IMR-90 (cell line): Measurements from ENCODE around the gene MICAL2. TPM values are rescaled to one million over a fixed set of nuclear protein-coding genes. Genes with fewer than 3 reads are reported as not detected.

Experiments used
- ATAC-seq: fragments of 200-7000 bp; cut with Tn5 transposase; 2 replicates; pipeline ENCODE4 v1.9.1; 2020; ENCODE audit warnings: low read depth, mild to moderate bottlenecking, moderate library complexity
- BruUV-seq: library from RNA; stranded (reverse); fragments of 400-500 nt; replicated peaks from 2 replicates; lab custom pipeline; 2021; lab: Mats Ljungman, UMichigan
- CTCF ChIA-PET: fragments of 300-600 bp; formaldehyde crosslinking; extraction: SDS; loops from one replicate; lab custom pipeline; 2021; ENCODE audit warnings: antibody characterized with exemption; lab: Yijun Ruan, JAX
- POLR2A ChIA-PET: fragments of 300-600 bp; sonication (Branson Sonifier 250); formaldehyde crosslinking; loops from one replicate; lab custom pipeline; 2022; ENCODE audit warnings: antibody characterized with exemption; ENCODE audit not compliant: unreplicated experiment; lab: Charles Lee
- DNase-seq: peaks from one replicate; pipeline ENCODE4 v3.0.0; 2013
- H2AFZ ChIP-seq: replicated peaks from 2 replicates; pipeline ENCODE3; 2013; ENCODE audit warnings: low read length, mild to moderate bottlenecking; ENCODE audit not compliant: poor library complexity
- H2AK5ac ChIP-seq: 2 replicates; pipeline ENCODE4 v1.6.1; 2013; ENCODE audit warnings: low read depth, low read length, inconsistent platforms
- H2AK9ac ChIP-seq: replicated peaks from 2 replicates; pipeline ENCODE3; 2013; ENCODE audit warnings: mild to moderate bottlenecking, low read depth, low read length, moderate library complexity; ENCODE audit not compliant: poor library complexity
- H2BK120ac ChIP-seq: 2 replicates; pipeline ENCODE4 v1.6.1; 2013; ENCODE audit warnings: low read depth, low read length, inconsistent platforms
- H2BK15ac ChIP-seq: 3 replicates; pipeline ENCODE4 v1.6.1; 2013; ENCODE audit warnings: low read depth, low read length, inconsistent platforms
- H2BK20ac ChIP-seq: 2 replicates; pipeline ENCODE4 v1.6.1; 2013; ENCODE audit warnings: low read depth, mild to moderate bottlenecking, inconsistent platforms, low read length, moderate library complexity
- H2BK5ac ChIP-seq: 2 replicates; pipeline ENCODE4 v1.6.1; 2013; ENCODE audit warnings: mild to moderate bottlenecking, low read depth, low read length, inconsistent platforms; ENCODE audit not compliant: poor library complexity, severe bottlenecking
- H3K14ac ChIP-seq: replicated peaks from 2 replicates; pipeline ENCODE4 v1.6.1; 2013; ENCODE audit warnings: low read depth, low read length, inconsistent platforms
- H3K18ac ChIP-seq: 2 replicates; pipeline ENCODE4 v1.6.1; 2013; ENCODE audit warnings: low read depth, low read length, control low read depth
- H3K23ac ChIP-seq: 2 replicates; pipeline ENCODE4 v1.6.1; 2013; ENCODE audit warnings: low read depth, low read length, inconsistent platforms
- H3K27ac ChIP-seq: 2 replicates; pipeline ENCODE4 v1.5.1; 2013; ENCODE audit warnings: mild to moderate bottlenecking, control low read depth, low read length; ENCODE audit not compliant: insufficient read depth
- H3K27me3 ChIP-seq: 2 replicates; pipeline ENCODE4 v1.6.1; 2013; ENCODE audit warnings: low read length; ENCODE audit not compliant: control insufficient read depth, insufficient read depth
- H3K36me3 ChIP-seq: 2 replicates; pipeline ENCODE4 v1.6.1; 2013; ENCODE audit warnings: low read length, mixed read lengths; ENCODE audit not compliant: control insufficient read depth, insufficient read depth
- H3K4ac ChIP-seq: 2 replicates; pipeline ENCODE4 v1.6.1; 2013; ENCODE audit warnings: low read depth, low read length, inconsistent platforms
- H3K4me1 ChIP-seq: 2 replicates; pipeline ENCODE4 v1.6.1; 2013; ENCODE audit warnings: low read length, mixed read lengths; ENCODE audit not compliant: control insufficient read depth, insufficient read depth
- H3K4me2 ChIP-seq: 2 replicates; pipeline ENCODE4 v1.6.1; 2013; ENCODE audit warnings: low read depth, mild to moderate bottlenecking, control low read depth, low read length, moderate library complexity
- H3K4me3 ChIP-seq: 2 replicates; pipeline ENCODE4 v1.5.1; 2013; ENCODE audit warnings: low read depth, mild to moderate bottlenecking, control low read depth, low read length, moderate library complexity; ENCODE audit not compliant: insufficient read depth
- H3K56ac ChIP-seq: 2 replicates; pipeline ENCODE4 v1.6.1; 2013; ENCODE audit warnings: low read length, inconsistent platforms; ENCODE audit not compliant: insufficient read depth; ENCODE audit errors: extremely low read depth
- H3K79me1 ChIP-seq, 2 experiments: 2 replicates each; pipeline ENCODE4 v1.6.1; 2013; ENCODE audit warnings: low read length in 2 of 2, inconsistent platforms in 1 of 2, low read depth in 1 of 2
- H3K9ac ChIP-seq: 2 replicates; pipeline ENCODE4 v1.6.1; 2013; ENCODE audit warnings: low read depth, low read length, control low read depth
- H3K9me1 ChIP-seq: 2 replicates; pipeline ENCODE4 v1.6.1; 2013; ENCODE audit warnings: low read length, inconsistent platforms; ENCODE audit not compliant: insufficient read depth
- H3K9me3 ChIP-seq: 2 replicates; pipeline ENCODE4 v1.6.1; 2013; ENCODE audit warnings: low read length; ENCODE audit not compliant: control insufficient read depth, insufficient read depth
- H4K20me1 ChIP-seq: 2 replicates; pipeline ENCODE4 v1.6.1; 2013; ENCODE audit warnings: low read length, inconsistent platforms; ENCODE audit not compliant: insufficient read depth
- H4K5ac ChIP-seq: 2 replicates; pipeline ENCODE4 v1.6.1; 2013; ENCODE audit warnings: mild to moderate bottlenecking, low read depth, low read length, control low read depth
- H4K8ac ChIP-seq, 2 experiments: 2 replicates each; pipeline ENCODE4 v1.6.1; 2013; ENCODE audit warnings: low read depth in 2 of 2, low read length in 2 of 2, control low read depth in 1 of 2, inconsistent platforms in 1 of 2
- H4K91ac ChIP-seq: 2 replicates; pipeline ENCODE4 v1.6.1; 2013; ENCODE audit warnings: low read depth, low read length, inconsistent platforms; ENCODE audit not compliant: insufficient read depth
- CEBPB ChIP-seq: IDR thresholded peaks from 2 replicates; pipeline ENCODE4 v1.6.1; 2012; ENCODE audit warnings: low read depth, low read length, improper control_type of control experiment
- FOS ChIP-seq: fragments of 150-350 bp; IDR thresholded peaks from 2 replicates; pipeline ENCODE4 v1.6.1; 2016; ENCODE audit warnings: low read depth, low read length
- MAFK ChIP-seq: IDR thresholded peaks from 2 replicates; pipeline ENCODE4 v1.6.1; 2012; ENCODE audit warnings: low read depth, low read length, improper control_type of control experiment
- MAZ ChIP-seq: IDR thresholded peaks from 2 replicates; pipeline ENCODE4 v1.6.1; 2012; ENCODE audit warnings: low read depth, mild to moderate bottlenecking, low read length, improper control_type of control experiment, moderate library complexity, borderline replicate concordance
- NFE2L2 ChIP-seq: fragments of 150-350 bp; IDR thresholded peaks from 2 replicates; pipeline ENCODE4 v1.6.1; 2016; ENCODE audit warnings: low read depth, mild to moderate bottlenecking, low read length
- POLR2A ChIP-seq: IDR thresholded peaks from 2 replicates; pipeline ENCODE4 v1.6.1; 2012; ENCODE audit warnings: mild to moderate bottlenecking, low read depth, low read length
- RFX5 ChIP-seq: IDR thresholded peaks from 2 replicates; pipeline ENCODE4 v1.8.0; 2012; ENCODE audit warnings: low read depth, mild to moderate bottlenecking, low read length, moderate library complexity
- SMC3 ChIP-seq: fragments of 150-350 bp; IDR thresholded peaks from 2 replicates; pipeline ENCODE4 v1.6.1; 2016; ENCODE audit warnings: low read depth, mild to moderate bottlenecking, antibody characterized with exemption, low read length, moderate library complexity
- WGBS, 2 experiments: methylation state at CpG; one replicate each; pipeline versions ENCODE4 v1.1.5 to v1.1.7; 2013; ENCODE audit warnings: missing lambda C conversion rate in 2 of 2; ENCODE audit not compliant: insufficient read length in 1 of 2; ENCODE audit errors: extremely low coverage in 2 of 2; 5-methylcytosine and 5-hydroxymethylcytosine counted together
- dilution Hi-C: fragments of 300-500 bp; cut with HindIII; formaldehyde crosslinking; loops from one replicate; pipeline ENCODE4 v1.14.3; 2018; ENCODE audit warnings: low sequenced_read_pairs; ENCODE audit not compliant: unreplicated experiment
- in situ Hi-C: fragments of 300-500 bp; cut with MboI; formaldehyde crosslinking; loops from 3 replicates; pipeline ENCODE4 v1.14.3; 2019; ENCODE audit warnings: low sequenced_read_pairs, inconsistent platforms, mixed read lengths
- intact Hi-C: fragments of 100-400 bp; cut with micrococcal nuclease; formaldehyde crosslinking; loops from 2 replicates; pipeline ENCODE4 v1.10.0; 2022
- polyA plus RNA-seq, 3 experiments: library from polyadenylated mRNA; depleted of rRNA; stranded (reverse); fragments of >200 nt; gene quantifications; 2 replicates each; pipeline ENCODE4 v1.2.3, GENCODE V29; 2012; ENCODE audit warnings: low replicate concordance in 1 of 3
- total RNA-seq: library from RNA; depleted of rRNA; stranded (reverse); fragments of >200 nt; gene quantifications from 2 replicates; pipeline ENCODE4 v1.2.3, GENCODE V29; 2012

The MICAL2 gene
- total and polyA plus RNA-seq, 2 of the 4 experiments (the other 2 are of a cell fraction): 170 to 336 TPM

DNA sequence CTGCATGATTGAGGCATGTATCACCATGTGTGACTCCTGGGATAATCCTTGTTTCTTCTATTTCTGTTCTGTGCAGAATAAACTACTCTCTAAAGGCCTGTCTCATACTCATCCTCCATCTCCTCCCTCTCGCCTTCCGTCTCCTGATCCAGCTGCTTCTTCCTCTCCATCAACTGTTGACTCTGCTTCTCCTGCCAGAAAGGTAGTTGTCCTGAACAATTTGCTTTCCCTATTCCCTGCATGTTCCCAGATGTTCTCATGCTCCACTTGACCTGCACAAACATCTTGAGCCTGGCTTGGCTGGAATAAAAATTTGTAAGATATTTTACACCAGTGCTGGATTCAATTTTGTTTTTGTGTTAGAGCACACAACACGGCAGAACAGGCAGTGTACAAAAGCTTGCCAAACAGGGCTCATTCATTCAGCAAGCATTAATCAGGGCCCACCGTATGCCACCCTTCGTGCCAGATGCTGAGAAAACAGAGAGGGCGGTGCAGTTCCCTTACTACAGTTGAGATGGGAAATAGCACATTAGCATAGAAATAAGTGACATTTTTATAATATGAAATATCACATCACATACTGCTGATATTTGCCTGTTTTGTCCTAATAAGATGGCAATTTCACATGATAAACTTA lies 133.6 kb downstream of the MICAL2 start:
- Histone ChIP-seq H3K56ac (no peak overlapping the region), H3K23ac (no peak overlapping the region; the same call in 1 of the 2 replicates), H2BK5ac (no peak overlapping the region), H3K36me3 (peaks cover 56% of the 10 kb centered on the region), H3K27ac (no peak overlapping the region), H4K20me1 (no peaks in the 10 kb centered on the region), H4K8ac (no peak overlapping the region), H3K4ac (no peak overlapping the region), H2BK15ac (no peak overlapping the region), H3K4me1 (peaks cover 4% of the 10 kb centered on the region; the same call in 1 of the 2 replicates), H3K9me1 (peaks cover 36% of the 10 kb centered on the region), H3K18ac (no peak overlapping the region), H2AK5ac (no peak overlapping the region), H3K4me3 (no peak overlapping the region), H4K91ac (no peak overlapping the region), H3K14ac (peak overlapping the region; percentile 38; the same call in 1 of the 2 replicates), H3K4me2 (no peak overlapping the region), H3K27me3 (no peaks in the 10 kb centered on the region), H3K79me1 (peaks cover 29 to 97% of the 10 kb centered on the region in 2 experiments), H3K9ac (no peak overlapping the region), H2AK9ac (no peak overlapping the region), H2AFZ (no peak overlapping the region), H4K5ac (no peak overlapping the region), H3K9me3 (no peaks in the 10 kb centered on the region), H2BK20ac (no peak overlapping the region), H2BK120ac (no peak overlapping the region)
- no CpG with 5 or more reads among the region's 6 CpGs for WGBS, 2 experiments
- ChIA-PET POLR2A (no interaction called here), CTCF (no interaction called here)
- DNase-seq (no peak), ATAC-seq (no peak)
- intact Hi-C loops: no loop called here
- dilution Hi-C loops: no loop called here
- no peak for TF ChIP-seq RFX5
- no peak for TF ChIP-seq NFE2L2
- TF ChIP-seq CEBPB: no peak
- no peak for TF ChIP-seq MAFK
- TF ChIP-seq FOS: no peak
- no peak for TF ChIP-seq SMC3
- TF ChIP-seq MAZ: no peak
- no peak for TF ChIP-seq POLR2A
- no TSS peak for BruUV-seq
- in situ Hi-C loops: no loop called here
